Stimulated activated CD4-positive, alpha-beta T cell treated with anti-CD3 and anti-CD28 coated beads, Interleukin-4, amount 100 ng/mL, for 24 hours (primary cell): ENCODE data around the gene ATXN3L.

Experiments
- DNase-seq: peaks from one replicate; pipeline ENCODE4 v3.0.0-alpha.2; 2020

The ATXN3L gene

DNA sequence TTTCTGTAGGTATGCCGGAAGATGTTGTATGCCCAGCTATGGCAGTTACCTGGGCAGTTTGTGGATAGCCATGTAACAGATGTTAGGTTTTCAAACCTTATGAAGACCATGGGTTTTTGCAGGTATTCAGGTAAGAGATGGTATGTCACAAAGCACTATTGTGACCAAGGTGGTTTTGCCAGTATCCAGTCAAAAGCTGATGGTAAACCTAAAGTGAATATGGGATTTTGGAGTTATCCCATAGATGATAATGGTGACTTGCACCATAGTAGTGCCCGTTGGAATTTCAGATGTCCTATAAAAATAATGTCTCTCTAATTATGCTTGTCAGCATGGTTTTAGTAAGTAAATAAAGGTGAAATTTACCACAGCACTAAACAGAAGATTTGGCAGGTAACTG, at the start of gene ATXN3L:
Gene ATXN3L (minus strand): TSS at position 101 of the 400 bp plus-strand sequence. CDS start 119 bp downstream, outside the sequence.
- no peak for DNase-seq

- no peak for DNase-seq
Observed at GRCh38 chrX:13369256-13370030, 49.6 kb upstream of the ATXN3L start.

- DNase-seq, result no peak
Observed at GRCh38 chrX:13367950-13368349, 48.1 kb upstream of the ATXN3L start.

GRCh38 chrX:13366698-13367097, 46.8 kb upstream of the ATXN3L start:
- no peak for DNase-seq

GRCh38 chrX:13365161-13365560, 45.3 kb upstream of the ATXN3L start:
- no peak for DNase-seq

- no peak for DNase-seq
Observed at GRCh38 chrX:13364230-13364857, 44.5 kb upstream of the ATXN3L start.

- no peak for DNase-seq
Observed at GRCh38 chrX:13360146-13360545, 40.3 kb upstream of the ATXN3L start.

- DNase-seq, result no peak
Observed at GRCh38 chrX:13357925-13358324, 38.1 kb upstream of the ATXN3L start.

GRCh38 chrX:13346646-13347045, 26.8 kb upstream of the ATXN3L start:
- no peak for DNase-seq

DNA sequence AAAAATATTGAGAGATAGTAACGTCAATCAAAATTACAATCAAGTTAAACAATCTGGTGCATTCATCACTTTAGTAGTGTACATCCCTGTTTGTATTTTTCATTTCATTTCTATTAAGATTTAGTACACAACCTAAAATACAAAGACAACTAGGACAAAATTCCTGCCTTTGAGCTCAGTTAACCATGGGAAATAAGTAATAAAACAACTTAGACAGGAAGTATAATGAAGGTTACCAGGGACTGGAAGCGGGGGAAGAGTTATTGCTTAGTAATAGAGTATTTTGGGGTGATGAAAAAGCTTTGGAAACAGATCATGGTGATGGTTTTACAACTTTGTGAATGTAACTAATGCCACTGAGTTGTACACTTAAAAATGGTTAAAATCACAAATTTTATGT, 25.6 kb upstream of the ATXN3L start:
- DNase-seq, result no peak

GRCh38 chrX:13345037-13345436, 25.2 kb upstream of the ATXN3L start:
- no peak for DNase-seq

DNA sequence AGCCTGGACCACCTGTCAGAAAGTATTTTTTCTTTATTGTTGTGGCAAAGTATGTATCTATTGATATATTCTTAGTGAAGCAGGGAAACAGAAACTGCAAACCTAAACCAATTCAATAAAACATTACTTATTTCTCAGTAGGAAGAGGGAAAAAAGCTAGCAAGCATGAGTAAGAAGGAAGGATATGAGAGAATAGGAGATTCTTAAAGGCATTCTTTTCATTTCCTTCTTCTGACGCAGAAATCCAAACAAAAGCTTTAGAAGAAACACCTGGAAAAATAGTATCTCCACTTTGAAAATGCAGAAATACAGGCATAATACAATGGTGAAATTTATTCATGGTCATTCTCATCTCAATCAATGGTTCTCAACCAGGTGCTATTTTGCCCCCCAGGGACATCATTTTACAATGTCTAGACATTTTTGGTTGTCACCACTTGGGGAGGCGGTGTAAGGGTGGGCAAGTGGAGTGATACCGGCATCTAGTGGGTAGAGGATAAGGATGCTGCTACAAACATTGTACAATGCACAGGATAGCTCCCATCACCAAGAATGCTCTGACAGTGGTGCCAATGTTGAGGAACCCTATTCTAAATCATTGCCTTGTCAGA, 21.7 kb upstream of the ATXN3L start:
- no peak for DNase-seq

- no peak for DNase-seq
Observed at GRCh38 chrX:13340182-13340791, 20.4 kb upstream of the ATXN3L start.

DNA sequence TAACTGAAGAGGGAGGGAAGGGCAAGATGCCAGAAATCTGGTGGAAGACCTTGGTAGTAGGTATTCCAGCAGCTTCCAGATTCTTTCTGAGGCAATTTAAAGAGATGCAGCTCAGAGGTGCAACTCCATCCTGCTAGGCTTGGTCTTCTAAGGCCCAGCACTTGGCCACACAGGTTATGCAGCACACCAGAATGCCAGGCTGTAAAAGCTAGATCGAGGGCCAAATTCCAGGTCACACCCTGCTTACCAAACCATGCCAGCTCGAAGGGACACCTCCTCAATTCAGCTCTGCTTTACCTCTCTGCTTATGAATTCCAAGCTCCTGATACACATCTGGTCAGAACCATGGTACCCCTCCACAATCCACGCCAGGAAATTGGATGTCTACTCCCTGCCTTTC, 19.8 kb upstream of the ATXN3L start:
- no peak for DNase-seq

- no peak for DNase-seq
Observed at GRCh38 chrX:13338996-13339515, 19.2 kb upstream of the ATXN3L start.

DNA sequence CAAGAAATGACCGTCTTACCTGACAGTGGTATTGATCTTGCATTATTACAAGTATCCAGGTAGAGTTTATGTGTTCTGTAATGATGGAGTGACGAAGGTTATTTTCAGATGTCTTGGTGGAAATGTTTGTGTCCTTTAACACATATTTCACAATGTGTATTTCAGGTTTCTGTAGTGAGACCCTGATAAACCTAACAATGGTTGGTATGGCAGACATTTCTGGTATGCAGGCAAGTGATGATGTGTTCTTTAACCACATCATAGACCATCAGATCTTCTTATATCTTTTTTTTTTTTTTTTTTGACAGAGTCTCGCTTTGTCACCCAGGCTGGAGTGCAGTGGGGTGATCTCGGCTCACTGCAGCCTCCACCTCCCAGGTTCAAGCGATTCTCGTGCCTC, 14.6 kb upstream of the ATXN3L start:
- no peak for DNase-seq

GRCh38 chrX:13330446-13330845, 10.6 kb upstream of the ATXN3L start:
- DNase-seq, result no peak

DNA sequence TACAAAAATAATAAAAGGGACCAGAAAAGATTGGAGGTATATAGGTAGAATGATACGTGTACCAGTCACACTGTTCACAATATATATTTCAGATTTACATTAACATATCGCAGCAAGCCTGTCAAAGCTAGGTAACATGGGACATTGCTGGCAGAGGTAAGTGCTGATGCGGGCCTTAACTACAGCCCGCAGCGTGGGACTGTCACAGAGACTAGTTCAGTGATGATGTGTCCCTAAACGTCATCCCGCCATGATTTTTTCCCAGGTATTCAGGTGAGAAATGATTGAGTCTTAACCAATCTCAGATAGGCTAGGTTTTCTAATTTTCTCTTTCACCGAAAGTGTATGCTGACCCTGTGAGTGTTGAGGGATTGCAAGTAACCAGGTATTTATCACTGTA, 7.8 kb upstream of the ATXN3L start:
- no peak for DNase-seq

DNA sequence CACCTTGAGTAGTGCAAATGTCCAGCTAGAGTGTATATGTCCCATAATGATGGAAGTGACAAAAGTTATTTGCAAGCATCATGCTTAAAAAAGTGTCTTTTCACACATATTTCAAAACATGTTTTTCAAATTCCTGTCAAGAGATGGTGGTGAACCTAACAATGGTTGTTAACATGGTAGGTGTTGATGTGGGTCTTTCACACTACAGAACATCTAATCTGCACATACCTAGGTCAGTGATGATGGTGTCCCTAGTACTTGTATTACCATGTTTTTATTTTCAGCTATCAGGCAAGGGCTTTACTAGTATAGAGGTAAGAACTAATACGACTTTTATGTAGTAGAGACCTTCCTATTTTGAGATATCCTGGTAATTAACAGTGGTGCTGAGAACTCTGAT, 3.4 kb upstream of the ATXN3L start:
- DNase-seq, result no peak

DNA sequence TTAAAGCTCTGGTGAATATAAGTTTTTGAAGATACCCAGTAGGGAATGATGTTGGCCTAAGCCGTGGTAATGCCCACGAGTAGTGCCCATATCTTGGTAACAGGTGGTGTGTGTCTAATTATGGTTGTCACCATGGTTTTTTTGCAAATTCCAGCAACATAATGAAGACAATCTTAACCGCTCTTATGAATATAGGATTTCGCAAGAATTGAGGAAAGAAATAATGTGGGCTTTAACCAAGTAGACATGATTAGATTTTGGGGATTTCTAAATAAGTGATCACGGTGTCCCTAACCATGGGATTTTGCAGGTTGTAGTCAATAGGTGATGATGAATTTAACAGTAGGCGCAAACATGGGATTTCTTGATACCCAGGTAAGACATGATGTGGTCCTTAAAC, 2.5 kb downstream of the ATXN3L start:
- no peak for DNase-seq

GRCh38 chrX:13311560-13311959, 8.3 kb downstream of the ATXN3L start:
- DNase-seq, result no peak

DNA sequence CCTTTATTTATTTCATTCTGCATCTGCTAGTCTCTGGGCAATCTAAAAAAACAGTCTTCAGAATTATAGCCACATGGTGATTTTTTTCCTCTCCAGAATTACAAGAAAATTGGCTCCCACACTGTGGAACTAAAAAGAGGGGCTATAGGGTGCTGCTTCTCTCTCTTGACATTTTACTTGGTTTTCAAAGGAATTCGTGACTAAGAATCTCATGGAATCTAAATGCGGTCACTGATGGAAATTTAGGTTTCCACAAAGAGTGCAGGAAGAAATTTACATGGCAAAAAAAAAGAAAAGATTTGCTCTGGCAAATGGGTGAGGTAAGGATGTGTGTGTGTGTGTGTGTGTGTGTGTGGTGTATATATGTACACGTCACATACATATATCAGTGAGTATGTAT, 10.2 kb downstream of the ATXN3L start:
- no peak for DNase-seq

DNA sequence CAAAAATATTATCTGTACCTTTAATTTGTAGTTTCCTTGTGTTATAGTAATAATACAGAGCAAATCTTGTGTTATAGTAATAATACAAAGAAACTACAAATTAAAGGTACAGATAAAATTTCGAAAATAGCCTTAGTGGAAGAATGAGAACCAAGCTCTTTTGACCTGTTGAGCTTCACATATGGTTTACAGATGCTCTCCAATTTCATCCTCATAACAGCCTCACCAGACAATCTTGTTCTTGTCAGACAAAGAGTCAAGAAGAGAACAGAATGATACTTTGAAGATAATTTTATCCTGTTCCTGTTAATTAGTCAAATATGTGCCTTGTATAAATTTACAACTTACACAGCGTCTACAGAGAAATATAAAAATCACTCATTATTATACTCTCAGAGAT, 12.8 kb downstream of the ATXN3L start:
- no peak for DNase-seq

- DNase-seq, result no peak
Observed at GRCh38 chrX:13305108-13305507, 14.7 kb downstream of the ATXN3L start.
